ENCODE data around the gene TCTN2. TPM values are rescaled to one million over a fixed set of nuclear protein-coding genes. Genes with fewer than 3 reads are reported as not detected.
A peak's percentile ranks its signal among the peaks of the same experiment; 100 is the strongest.

Gene TCTN2
- total and polyA plus RNA-seq, 9 of the 15 experiments (the other 6 are each of a cell fraction or from before 2014, with no cell fraction given), result 0.58 to 5.5 (median 3.6) TPM

DNA sequence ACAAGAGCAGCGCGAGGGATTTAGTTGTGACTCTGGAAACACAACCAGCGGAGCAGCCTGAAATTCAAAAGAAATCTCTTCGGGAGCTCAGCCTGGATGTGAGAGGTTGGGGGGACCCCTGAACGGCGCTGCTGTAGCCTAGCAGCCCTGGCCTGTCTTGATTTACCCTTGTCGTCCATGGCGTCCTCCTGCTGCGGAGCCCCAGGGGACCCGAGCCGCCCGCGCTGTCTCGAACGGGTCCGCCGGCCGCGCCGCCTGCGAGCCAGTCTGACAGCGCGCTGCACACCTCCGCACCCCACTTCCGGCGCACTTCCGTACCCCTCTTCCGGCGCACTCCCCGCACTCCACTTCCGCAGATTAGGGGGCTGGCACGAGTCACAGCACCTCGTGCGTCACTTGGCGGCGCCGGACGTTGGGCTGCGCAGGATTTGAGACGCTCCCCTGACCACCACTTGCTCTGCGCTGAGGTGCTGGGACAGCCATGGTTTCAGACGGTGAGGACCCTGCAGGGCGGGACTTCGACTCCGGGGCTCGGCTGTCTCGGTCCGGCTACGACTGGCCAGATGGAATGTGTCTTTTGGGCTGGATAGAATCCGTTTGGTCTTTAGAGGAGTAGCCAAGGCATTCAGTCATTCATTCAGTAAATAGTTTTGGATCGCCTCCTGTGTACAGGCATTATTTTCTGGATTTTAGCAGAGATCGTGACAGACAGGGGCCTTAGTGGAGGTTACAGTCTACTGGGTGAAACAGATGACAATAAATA is 37.4 kb upstream of the TCTN2 start, which contains the start of the genes EIF2B1 and GTF2H3 (continued):
- TF ChIP-seq, protein P1, sequence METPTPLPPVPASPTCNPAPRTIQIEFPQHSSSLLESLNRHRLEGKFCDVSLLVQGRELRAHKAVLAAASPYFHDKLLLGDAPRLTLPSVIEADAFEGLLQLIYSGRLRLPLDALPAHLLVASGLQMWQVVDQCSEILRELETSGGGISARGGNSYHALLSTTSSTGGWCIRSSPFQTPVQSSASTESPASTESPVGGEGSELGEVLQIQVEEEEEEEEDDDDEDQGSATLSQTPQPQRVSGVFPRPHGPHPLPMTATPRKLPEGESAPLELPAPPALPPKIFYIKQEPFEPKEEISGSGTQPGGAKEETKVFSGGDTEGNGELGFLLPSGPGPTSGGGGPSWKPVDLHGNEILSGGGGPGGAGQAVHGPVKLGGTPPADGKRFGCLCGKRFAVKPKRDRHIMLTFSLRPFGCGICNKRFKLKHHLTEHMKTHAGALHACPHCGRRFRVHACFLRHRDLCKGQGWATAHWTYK (CRISPR knock-in tag; IDR thresholded peaks at IDR 0.05), result 0 out of 2 replicates have a peak, but pooled peaks have one; percentile 39
- TF ChIP-seq ZNF384 (IDR thresholded peaks at IDR 0.05; ENCODE audit: low read depth, low read length) (peak; percentile 67; the same call in 1 of the 2 replicates), DACH1 (IDR thresholded peaks at IDR 0.05; ENCODE audit: partially characterized antibody) (no peak), MAZ (CRISPR knock-in tag; conservative IDR thresholded peaks at IDR 0.05 in 1 of 2, IDR thresholded peaks at IDR 0.05 in 1 of 2) (peak; percentile 88 to 90), ZNF507 (tag; conservative IDR thresholded peaks at IDR 0.05) (no peak), CBFA2T3 (IDR thresholded peaks at IDR 0.05) (no peak), PYGO2 (tag; IDR thresholded peaks at IDR 0.05) (no peak), SMAD1 (IDR thresholded peaks at IDR 0.05; ENCODE audit: low read depth, low read length, partially characterized antibody) (peak; percentile 93), HIVEP1 (CRISPR knock-in tag; IDR thresholded peaks at IDR 0.05) (no peak), ARID2 (IDR thresholded peaks at IDR 0.05) (no peak), COPS2 (conservative IDR thresholded peaks at IDR 0.05) (no peak)
- TF ChIP-seq, protein P2, sequence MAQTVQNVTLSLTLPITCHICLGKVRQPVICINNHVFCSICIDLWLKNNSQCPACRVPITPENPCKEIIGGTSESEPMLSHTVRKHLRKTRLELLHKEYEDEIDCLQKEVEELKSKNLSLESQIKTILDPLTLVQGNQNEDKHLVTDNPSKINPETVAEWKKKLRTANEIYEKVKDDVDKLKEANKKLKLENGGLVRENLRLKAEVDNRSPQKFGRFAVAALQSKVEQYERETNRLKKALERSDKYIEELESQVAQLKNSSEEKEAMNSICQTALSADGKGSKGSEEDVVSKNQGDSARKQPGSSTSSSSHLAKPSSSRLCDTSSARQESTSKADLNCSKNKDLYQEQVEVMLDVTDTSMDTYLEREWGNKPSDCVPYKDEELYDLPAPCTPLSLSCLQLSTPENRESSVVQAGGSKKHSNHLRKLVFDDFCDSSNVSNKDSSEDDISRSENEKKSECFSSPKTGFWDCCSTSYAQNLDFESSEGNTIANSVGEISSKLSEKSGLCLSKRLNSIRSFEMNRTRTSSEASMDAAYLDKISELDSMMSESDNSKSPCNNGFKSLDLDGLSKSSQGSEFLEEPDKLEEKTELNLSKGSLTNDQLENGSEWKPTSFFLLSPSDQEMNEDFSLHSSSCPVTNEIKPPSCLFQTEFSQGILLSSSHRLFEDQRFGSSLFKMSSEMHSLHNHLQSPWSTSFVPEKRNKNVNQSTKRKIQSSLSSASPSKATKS (CRISPR knock-in tag; IDR thresholded peaks at IDR 0.05), result no peak
- TF ChIP-seq, protein P3, sequence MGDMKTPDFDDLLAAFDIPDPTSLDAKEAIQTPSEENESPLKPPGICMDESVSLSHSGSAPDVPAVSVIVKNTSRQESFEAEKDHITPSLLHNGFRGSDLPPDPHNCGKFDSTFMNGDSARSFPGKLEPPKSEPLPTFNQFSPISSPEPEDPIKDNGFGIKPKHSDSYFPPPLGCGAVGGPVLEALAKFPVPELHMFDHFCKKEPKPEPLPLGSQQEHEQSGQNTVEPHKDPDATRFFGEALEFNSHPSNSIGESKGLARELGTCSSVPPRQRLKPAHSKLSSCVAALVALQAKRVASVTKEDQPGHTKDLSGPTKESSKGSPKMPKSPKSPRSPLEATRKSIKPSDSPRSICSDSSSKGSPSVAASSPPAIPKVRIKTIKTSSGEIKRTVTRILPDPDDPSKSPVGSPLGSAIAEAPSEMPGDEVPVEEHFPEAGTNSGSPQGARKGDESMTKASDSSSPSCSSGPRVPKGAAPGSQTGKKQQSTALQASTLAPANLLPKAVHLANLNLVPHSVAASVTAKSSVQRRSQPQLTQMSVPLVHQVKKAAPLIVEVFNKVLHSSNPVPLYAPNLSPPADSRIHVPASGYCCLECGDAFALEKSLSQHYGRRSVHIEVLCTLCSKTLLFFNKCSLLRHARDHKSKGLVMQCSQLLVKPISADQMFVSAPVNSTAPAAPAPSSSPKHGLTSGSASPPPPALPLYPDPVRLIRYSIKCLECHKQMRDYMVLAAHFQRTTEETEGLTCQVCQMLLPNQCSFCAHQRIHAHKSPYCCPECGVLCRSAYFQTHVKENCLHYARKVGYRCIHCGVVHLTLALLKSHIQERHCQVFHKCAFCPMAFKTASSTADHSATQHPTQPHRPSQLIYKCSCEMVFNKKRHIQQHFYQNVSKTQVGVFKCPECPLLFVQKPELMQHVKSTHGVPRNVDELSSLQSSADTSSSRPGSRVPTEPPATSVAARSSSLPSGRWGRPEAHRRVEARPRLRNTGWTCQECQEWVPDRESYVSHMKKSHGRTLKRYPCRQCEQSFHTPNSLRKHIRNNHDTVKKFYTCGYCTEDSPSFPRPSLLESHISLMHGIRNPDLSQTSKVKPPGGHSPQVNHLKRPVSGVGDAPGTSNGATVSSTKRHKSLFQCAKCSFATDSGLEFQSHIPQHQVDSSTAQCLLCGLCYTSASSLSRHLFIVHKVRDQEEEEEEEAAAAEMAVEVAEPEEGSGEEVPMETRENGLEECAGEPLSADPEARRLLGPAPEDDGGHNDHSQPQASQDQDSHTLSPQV (IDR thresholded peaks at IDR 0.05), result no peak
- TF ChIP-seq, protein P4, sequence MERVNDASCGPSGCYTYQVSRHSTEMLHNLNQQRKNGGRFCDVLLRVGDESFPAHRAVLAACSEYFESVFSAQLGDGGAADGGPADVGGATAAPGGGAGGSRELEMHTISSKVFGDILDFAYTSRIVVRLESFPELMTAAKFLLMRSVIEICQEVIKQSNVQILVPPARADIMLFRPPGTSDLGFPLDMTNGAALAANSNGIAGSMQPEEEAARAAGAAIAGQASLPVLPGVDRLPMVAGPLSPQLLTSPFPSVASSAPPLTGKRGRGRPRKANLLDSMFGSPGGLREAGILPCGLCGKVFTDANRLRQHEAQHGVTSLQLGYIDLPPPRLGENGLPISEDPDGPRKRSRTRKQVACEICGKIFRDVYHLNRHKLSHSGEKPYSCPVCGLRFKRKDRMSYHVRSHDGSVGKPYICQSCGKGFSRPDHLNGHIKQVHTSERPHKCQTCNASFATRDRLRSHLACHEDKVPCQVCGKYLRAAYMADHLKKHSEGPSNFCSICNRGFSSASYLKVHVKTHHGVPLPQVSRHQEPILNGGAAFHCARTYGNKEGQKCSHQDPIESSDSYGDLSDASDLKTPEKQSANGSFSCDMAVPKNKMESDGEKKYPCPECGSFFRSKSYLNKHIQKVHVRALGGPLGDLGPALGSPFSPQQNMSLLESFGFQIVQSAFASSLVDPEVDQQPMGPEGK (CRISPR knock-in tag; IDR thresholded peaks at IDR 0.05; ENCODE audit: borderline replicate concordance), result no peak
- TF ChIP-seq, protein P5, sequence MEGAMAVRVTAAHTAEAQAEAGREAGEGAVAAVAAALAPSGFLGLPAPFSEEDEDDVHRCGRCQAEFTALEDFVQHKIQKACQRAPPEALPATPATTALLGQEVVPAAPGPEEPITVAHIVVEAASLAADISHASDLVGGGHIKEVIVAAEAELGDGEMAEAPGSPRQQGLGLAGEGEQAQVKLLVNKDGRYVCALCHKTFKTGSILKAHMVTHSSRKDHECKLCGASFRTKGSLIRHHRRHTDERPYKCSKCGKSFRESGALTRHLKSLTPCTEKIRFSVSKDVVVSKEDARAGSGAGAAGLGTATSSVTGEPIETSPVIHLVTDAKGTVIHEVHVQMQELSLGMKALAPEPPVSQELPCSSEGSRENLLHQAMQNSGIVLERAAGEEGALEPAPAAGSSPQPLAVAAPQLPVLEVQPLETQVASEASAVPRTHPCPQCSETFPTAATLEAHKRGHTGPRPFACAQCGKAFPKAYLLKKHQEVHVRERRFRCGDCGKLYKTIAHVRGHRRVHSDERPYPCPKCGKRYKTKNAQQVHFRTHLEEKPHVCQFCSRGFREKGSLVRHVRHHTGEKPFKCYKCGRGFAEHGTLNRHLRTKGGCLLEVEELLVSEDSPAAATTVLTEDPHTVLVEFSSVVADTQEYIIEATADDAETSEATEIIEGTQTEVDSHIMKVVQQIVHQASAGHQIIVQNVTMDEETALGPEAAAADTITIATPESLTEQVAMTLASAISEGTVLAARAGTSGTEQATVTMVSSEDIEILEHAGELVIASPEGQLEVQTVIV (CRISPR knock-in tag; IDR thresholded peaks at IDR 0.05; ENCODE audit: borderline replicate concordance), result no peak

Measured in K562 (cell line).